DND-41 (cell line): Measurements from ENCODE around the gene ZCCHC2.

Experiments
- EZH2 ChIP-seq: IDR thresholded peaks from 3 replicates; pipeline ENCODE4 v1.6.1; 2012; ENCODE audit warnings: borderline replicate concordance, low read depth, mild to moderate bottlenecking, moderate library complexity, low read length, inconsistent platforms; ENCODE audit not compliant: severe bottlenecking
- TF ChIP-seq, protein P1 (sequence below): IDR thresholded peaks from 2 replicates; pipeline ENCODE4 v1.5.1; 2012; ENCODE audit warnings: borderline replicate concordance, low read length, moderate library complexity, mild to moderate bottlenecking; ENCODE audit not compliant: poor library complexity, severe bottlenecking; ENCODE audit errors: extremely low read depth

DNA sequence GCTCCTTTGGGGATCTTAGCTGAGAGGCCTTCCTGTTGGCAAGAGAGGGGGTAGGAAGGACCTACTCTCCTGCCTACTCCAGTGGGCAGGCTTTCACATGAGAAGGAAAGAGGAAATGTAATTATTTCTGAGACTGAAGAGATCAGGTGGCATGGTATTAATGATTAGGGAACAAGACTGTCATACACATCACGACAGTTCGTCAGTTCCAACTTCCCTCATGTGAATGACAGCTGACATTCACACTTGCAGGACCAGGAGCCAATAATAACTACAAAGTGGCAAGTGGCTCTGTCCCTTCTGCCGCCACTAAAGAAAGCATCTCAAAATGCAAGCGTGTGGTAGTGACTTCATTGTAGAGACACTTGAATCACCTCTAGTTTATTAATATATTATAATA, 90.0 kb downstream of the ZCCHC2 start:
- TF ChIP-seq, protein P1, sequence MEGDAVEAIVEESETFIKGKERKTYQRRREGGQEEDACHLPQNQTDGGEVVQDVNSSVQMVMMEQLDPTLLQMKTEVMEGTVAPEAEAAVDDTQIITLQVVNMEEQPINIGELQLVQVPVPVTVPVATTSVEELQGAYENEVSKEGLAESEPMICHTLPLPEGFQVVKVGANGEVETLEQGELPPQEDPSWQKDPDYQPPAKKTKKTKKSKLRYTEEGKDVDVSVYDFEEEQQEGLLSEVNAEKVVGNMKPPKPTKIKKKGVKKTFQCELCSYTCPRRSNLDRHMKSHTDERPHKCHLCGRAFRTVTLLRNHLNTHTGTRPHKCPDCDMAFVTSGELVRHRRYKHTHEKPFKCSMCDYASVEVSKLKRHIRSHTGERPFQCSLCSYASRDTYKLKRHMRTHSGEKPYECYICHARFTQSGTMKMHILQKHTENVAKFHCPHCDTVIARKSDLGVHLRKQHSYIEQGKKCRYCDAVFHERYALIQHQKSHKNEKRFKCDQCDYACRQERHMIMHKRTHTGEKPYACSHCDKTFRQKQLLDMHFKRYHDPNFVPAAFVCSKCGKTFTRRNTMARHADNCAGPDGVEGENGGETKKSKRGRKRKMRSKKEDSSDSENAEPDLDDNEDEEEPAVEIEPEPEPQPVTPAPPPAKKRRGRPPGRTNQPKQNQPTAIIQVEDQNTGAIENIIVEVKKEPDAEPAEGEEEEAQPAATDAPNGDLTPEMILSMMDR: no peak
- TF ChIP-seq EZH2: no peak
